Measurements from ENCODE around the gene PPFIA3.
"Not testable (repeated sequence)": the region's sequence is repeated elsewhere in the genome, so short reads cannot be mapped to it uniquely, and the experiment has no call there.

The PPFIA3 gene

DNA sequence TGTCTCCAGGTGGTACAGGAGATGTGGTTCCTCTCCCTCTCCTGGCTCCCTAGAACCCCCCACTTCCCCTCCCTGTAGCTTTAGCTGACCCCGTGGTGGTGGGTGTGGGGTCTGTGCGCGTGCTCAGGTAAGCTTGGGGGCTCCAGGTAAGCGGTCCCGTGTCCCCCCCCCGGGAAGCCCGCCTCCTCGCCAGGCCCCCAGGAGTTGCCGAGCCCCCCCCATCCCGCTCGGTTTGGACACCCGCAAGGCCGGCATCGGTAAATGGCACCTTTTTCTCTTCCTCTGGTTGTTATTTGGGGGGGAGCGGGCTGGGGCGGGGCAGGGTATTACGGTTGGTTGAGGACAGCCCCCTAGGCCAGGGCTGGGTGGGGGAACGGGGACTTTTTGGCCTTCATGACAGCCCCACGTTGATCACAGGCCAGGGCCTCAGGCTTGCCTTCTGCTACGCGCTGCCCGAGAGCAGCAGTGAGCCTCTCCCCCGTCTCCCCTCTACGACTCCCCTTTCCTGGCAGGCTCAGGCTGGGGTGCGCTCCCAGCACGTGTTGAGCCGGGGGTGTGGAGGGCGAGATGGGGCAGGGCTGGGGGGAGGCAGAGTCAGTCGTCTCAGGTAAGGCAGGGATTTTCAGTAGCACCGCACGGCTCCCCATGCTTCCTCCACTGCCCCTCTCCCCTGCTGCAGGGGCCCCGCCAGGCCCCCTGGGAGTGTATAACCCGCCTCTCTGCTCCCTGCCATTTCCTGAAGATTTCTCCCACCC lies 15.8 kb upstream of the PPFIA3 start:
- no peak for DNase-seq (ENCODE audit: low read depth)

DNA sequence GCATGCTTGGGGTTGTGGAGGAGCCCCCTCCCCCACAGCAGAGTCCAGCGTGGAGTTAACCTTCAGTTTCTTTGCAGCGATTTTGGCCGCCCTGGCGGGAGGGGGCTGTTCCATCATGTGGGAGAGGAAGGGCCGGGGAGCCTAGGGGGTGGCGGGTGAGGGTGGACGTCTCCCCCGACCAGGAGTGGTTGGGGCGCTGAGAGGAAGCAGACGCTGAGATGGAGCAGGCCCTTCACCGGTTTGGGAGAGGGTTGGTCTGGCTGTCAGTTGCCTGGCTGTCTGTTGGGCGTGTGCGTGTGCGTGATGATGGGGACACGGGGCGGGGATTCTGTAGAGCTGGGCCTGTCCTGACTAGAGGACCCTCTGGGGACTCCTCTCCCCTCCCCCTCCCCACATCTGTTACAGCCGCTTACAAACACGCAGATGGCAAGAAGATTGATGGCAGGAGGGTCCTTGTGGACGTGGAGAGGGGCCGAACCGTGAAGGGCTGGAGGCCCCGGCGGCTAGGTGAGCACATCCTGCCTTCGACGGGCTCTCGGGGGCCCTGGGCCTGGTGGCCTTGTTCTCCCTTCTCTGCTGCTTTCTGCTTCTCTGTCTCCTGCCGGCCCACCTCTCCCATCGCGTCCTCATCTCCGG lies 15.0 kb upstream of the PPFIA3 start:
- DNase-seq (ENCODE audit: low read depth), result no peak

DNA sequence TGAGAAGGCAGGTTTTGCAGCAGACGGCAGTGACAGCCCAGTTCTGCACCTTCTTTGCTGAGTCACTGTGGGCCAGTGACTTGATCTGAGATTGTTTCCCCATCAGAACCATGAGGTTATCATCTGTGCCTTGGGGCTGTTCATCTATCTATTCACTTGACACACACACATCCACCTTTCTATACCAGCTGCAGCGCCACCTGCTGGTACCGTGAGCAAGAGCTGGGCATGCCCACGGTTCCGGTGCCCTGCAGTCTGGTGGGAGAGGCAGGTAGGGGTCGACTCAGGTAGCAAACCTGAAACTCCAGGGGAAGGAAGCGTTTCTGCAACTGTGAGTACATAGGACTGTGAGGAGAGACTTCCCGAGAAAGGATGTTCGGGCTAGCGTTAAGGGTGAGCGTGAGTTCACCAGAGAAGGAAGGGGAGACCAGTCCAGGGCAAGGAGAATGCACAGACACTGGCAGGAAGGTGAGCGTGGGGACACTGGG lies 12.7 kb upstream of the PPFIA3 start:
- peak; percentile 53 for DNase-seq (ENCODE audit: low read depth)

DNA sequence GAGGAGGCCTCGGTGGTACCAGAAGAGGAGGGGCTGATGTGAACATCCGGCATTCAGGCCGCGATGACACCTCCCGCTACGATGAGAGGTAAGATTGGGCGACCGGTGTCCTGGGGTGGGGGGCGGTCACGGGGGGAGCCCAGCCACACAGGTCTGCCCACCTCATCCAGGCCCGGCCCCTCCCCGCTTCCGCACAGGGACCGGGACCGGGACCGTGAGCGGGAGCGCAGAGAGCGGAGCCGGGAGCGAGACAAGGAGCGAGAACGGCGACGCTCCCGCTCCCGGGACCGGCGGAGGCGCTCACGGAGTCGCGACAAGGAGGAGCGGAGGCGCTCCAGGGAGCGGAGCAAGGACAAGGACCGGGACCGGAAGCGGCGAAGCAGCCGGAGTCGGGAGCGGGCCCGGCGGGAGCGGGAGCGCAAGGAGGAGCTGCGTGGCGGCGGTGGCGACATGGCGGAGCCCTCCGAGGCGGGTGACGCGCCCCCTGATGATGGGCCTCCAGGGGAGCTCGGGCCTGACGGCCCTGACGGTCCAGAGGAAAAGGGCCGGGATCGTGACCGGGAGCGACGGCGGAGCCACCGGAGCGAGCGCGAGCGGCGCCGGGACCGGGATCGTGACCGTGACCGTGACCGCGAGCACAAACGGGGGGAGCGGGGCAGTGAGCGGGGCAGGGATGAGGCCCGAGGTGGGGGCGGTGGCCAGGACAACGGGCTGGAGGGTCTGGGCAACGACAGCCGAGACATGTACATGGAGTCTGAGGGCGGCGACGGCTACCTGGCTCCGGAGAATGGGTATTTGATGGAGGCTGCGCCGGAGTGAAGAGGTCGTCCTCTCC lies 11.5 kb upstream of the PPFIA3 start:
- no peak for DNase-seq (ENCODE audit: low read depth)

DNA sequence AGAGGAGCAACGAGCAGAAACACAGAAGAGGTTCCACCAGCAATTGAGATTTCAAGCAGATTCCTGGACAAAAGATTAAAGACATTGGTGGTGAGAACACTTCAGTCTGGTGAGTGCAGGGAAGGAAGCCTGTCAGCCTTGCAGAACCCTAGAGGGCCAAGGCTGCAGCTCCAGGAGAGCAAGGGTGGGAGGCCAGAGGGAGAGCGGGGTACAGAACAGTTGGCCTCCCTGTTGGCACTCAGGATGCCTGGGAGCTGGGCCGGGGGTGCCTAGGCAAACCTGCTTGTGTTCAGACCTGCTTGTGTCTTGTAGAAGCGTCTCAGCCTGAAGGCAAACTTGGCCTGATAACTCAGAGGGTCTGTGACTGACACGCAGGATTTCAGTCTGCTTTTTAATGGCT lies 10.3 kb upstream of the PPFIA3 start:
- no peak for DNase-seq (ENCODE audit: low read depth)

DNA sequence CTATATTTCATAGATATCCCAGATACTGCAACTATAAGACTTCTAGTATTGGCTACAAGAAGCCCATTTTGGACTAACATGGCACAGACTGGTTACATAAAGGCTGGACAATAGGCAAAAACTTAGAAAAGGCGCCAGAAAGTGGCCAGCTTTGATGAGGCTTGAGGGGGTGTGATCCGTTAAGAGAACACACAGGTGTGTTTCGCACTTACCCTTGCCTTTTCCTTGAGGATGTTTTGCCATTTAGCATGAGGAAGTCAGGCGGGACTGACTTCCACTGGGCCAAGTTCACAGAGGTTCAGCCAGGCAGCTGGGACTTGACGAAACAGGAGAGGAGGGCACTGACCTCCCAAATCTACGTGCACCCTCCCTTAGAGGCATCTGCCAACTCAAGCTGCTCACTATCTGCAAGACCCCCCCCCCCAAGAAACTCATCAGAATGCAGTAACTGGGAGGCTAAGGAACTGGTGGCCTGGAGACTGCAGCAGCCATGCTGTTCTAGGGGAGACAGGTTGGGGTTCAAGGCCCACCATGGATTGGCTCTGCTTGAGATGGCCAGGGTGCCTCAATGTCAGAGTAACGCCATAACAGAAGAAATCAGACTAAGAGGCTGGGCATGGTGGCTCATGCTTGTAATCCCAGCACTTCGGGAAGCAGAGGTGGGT lies 9.6 kb upstream of the PPFIA3 start:
- DNase-seq (ENCODE audit: low read depth), result no peak

DNA sequence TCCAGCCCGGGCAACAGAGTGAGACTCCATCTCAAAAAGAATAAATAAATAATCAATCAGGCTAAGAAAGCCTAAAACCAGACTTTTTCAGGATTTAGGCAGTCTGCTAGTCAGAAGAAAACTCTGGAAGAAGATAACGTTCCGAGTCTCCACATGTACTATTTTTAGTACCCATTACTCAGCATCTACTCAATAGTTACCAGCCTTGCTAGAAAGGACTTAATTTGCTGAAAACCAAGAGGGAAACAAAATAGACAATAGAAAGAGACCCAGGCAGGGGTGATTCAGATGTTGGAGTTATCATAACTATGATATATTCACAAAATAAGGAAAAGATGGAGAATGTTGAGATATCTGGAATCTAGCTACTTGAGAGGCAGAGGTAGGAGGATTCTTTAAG lies 8.8 kb upstream of the PPFIA3 start:
- no peak for DNase-seq (ENCODE audit: low read depth)

DNA sequence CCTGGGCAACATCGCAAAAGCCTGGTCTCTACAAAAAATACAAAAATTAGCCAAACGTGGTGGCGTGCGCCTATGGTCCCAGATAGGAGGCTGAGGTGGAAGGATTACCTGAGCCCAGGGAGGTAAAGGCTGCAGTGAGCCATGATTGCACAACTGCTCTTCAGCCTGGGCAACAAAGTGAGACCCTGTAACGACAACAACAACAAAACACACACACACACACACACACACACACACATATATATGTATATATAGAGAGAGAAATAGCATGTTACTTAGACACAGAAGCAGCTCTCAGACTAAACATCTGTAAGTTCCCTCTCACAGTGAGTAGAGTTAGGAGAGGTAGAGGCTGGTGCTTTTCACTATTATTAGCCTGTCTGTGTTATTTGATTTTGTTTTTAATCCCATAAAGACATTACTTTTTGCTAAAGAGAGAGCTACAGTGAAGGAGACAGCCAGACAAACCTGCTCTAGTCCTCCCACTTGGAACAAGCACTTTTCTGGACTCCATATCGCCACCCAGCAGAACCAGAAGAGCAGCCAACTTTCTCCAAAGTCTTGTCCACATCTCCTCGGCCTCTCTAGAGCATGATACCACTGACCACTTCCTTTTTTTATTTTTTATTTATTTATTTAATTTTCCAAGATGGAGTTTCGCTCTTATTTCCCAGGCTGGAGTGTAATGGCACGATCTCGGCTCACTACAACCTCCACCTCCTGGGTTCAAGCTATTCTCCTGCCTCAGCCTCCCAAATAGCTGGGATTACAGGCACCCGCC lies 7.9 kb upstream of the PPFIA3 start:
- no peak for DNase-seq (ENCODE audit: low read depth)

DNA sequence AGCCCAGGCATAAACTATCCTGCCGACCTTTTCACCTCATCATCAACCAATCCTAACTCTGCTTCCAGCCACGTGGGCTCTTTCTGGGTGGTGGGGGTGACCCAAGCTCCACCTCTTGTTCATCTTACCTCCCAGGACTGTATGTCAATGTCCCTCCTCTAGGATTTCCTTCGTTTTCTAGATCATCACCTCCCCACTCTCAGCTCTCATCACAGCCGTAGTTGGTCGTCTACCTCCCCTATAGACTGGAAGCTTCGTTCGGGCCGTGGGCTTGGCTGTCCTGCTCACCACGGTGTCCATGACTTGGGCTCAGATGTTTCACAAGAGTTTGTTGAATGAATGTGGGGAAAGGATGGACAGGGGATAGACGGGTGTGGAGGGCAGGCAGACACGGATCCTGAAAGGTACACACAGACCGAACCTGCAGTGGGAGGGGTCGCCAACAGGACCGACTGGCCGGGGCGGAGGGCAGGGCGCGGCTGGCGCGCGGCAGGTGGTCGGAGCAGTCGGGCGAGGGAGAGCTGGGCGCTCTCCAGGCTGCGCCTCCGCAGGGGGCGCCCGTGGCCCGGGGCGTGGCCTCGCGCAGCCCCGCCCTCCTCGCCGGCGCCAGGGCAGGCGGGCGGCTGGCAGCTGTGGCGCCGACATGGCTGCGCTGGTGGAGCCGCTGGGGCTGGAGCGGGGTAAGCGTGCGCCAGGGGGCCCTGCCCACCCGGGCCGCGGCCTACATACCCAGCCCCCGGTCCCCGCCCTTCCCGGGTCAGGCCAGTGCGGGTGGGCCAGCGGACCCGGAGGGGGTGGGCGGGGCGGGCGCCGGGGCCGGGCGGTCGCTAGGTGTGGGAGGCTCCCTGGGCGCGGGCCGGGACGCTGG lies 5.3 kb upstream of the PPFIA3 start, which contains the start of gene LIN7B:
Gene LIN7B (plus strand): TSS at position 609 of the 868 bp plus-strand sequence. CDS start 35 bp downstream, at position 644.
- DNase-seq (ENCODE audit: low read depth), result peak; percentile 65

DNA sequence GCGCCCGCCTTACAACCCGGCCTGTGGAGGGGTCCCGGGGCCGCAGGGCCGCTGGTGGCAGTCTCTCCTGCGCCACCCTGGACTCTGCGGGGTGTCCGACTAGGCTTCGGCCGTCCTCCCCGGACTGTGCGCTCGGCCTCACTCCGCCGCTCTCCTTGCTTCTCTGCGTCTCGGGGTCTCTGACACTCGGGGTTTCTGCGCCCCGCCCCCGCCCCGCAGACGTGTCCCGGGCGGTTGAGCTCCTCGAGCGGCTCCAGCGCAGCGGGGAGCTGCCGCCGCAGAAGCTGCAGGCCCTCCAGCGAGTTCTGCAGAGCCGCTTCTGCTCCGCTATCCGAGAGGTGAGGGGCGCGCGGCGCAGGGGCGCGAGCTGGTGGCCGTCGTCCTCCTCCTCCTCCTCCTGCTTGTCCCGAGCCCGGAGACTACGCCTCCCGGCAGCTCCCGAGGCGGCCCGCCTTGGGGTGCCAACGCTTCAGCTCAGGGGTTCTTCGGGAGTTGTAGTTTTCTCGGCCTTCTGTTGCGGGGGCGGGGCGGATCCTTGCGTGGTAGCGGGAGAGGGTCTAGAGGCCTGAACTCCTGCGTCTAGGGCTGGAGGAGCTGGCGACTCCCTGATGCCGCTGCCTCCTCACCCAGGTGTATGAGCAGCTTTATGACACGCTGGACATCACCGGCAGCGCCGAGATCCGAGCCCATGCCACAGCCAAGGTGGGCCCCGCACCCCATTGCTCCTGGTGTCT lies 4.5 kb upstream of the PPFIA3 start:
- peak; percentile 21 for DNase-seq (ENCODE audit: low read depth)

DNA sequence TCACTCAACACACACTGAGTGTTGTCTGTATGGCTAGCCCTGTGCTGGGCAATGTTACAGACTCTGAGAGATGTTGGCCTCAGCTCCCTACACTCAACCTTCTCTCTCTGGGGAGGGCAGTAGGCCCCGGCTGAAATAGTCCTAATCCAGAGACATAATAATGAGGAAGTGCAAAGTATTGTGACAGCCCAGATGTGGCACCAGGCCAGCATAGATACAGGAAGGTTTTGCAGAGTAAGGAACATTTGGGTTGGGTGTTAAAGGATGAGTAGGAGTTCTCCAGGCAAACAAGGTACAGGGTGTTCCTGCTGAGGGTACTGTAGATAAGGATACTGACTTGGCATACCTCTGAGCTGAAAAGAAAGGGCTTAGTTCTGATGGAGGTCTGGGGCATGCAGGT lies 2.8 kb upstream of the PPFIA3 start:
- DNase-seq (ENCODE audit: low read depth), result no peak

DNA sequence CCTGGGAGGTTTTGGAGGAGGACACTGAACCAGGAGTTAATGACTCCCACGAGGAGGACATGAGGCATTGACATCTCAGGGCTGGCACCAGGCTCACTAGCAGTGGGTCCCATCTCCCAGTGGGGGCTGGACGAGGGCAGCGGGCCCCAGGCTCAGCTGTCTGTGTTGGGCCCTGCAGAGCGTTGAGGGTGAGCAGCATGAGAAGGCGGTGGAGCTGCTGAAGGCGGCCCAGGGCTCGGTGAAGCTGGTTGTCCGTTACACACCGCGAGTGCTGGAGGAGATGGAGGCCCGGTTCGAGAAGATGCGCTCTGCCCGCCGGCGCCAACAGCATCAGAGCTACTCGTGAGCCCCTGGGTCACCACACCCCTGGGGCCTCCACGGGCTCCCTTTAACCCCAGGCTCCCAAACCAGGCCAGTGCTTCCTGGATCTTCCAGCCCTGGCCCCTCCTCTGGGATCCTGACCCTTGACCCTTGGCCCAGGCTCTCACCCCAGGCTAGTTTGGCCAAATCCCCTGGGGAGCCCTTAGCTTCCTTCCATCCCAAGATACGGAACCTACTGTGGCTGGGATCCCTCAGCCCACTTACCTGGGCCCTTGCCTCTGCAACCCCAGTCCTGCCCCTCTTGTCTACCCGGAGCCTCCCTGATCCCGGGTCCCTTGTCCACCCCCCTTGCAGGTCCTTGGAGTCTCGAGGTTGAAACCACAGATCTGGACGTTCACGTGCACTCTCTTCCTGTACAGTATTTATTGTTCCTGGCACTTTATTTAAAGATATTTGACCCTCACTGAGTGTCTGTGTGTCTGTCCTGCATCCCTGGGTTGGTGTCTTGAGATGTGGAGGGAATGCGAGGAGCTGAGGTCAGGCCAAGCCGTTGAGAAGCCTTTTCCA lies 1.4 kb upstream of the PPFIA3 start:
- no peak for DNase-seq (ENCODE audit: low read depth)

DNA sequence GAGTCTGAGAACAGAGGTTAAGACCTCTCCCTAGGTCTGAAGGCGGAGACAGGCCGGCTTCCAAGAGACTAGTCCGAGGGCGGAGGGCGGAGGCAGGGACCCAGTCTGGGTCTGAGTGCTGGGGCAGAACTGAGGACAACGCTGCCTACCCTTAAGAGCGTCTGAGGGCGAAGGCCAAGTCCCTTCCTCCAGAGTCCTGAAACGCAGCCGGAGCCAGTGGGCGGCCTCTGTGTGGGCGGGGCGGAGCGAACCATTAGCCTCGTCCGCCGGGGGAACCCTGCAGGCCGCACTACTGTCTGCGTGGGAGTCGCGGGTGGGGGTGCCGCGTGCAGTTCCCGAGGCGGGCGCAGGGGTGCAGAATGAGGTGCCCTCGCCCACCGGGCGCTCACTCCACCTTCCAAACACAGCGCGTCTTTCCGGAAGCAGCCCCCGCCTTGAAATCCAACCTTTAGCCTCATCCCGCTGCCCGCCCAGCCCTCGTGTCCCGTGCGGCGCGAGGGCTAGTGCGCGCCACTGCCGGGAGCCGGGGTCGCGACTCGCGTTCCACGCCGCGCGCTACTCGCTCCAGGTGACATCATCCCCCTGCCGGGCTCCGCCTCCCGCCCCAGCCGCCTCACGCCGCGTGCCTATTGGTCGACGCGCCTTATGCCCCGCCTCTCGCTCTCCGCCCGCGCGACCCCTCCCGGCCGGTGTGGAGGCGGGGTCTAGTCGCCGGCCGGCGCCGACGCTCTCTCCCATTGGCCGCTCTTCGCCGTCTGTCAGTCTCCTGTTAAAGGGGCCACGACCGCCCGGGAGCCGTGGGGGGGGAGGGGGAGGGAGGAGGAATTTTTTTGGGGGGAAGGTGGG lies 556 bp upstream of the PPFIA3 start, which contains the start of gene C19orf73:
Gene C19orf73 (minus strand): TSS at position 579 of the 846 bp plus-strand sequence. CDS start 121 bp downstream, at position 458.
- peak; percentile 93 for DNase-seq (ENCODE audit: low read depth)

DNA sequence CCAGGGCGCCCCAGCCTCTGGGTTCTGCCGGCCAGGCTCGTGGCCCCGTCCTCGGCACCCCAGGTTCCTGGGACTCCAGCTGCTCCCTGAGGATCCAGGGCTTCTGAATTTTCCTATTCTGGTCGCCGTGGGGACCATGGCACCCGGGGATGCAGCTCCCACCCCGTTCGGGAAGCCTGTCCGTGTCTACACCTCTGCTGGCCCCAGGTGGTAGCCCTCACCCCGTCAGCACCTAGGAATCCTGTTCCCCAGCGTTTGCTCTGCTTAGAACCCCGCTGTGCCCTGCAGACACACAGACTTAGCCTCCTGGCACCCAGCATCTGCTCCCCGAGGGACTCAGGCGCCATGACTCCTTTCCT lies 960 bp downstream of the PPFIA3 start:
- DNase-seq (ENCODE audit: low read depth), result no peak

DNA sequence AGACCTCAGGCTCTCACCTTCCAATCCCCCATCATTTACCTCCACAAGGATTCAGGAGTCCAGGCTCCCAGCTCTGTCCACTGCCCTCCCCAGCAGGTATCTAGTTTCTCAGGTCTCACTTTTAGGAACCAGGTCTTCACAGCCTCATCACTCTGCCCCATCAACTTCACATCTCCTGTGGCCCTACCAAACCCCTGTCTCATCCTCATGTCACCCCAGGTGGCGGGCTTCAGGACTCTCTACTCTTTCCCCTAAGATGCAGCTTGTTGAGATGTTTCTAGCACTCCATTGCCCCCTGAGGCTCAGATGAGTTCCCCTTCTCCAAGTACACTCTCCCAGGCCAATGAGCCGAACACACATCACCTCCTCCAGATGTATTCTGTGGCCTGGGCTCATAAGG lies 1.5 kb downstream of the PPFIA3 start:
- DNase-seq (ENCODE audit: low read depth), result no peak

DNA sequence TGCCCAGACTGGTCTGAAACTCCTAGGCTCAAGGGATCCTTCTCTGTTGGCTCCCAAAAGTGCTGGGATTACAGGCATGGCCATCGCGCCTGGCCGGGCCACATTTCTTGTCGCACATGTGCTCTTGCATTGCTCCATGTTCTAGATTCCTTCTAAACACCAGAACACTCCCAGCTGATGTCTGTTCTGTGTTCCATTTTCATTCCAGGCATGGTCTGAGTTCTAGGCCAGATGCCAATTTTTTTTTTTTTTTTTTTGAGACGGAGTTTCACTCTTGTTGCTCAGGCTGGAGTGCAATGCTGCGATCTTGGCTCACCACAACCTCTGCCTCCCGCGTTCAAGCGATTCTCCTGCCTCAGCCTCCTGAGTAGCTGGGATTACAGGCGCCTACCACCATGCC lies 2.5 kb downstream of the PPFIA3 start:
- DNase-seq (ENCODE audit: low read depth), result not testable (repeated sequence)

DNA sequence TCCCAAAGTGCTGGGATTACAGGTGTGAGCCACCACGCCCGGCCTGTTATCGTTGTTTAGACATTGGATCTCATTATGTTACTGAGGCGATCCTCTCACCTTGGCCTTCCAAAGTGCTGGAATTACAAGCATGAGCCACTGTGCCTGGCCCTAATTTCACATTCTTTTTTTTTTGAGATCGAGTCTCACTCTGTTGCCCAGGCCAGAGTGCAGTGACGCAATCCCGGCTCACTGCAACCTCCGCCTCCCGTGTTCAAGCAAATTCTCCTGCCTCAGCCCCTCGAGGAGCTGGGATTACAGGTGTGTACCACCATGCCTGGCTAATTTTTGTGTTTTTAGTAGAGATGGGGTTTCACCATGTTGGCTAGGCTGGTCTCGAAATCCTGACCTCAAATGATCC lies 3.9 kb downstream of the PPFIA3 start:
- not testable (repeated sequence) for DNase-seq (ENCODE audit: low read depth)
